T-helper 2 cell treated with Interferon-gamma antibody and Interleukin-4, amounts not matched to agents 5 μg/mL and 100 μg/mL, for 36 hours (primary cell): ENCODE measurements around the gene S1PR1.

Source experiments
- DNase-seq: peaks from one replicate; pipeline ENCODE4 v3.0.0; 2021; ENCODE audit warnings: low spot score
- H3K27ac Mint-ChIP-seq: one replicate; pipeline ENCODE4 v1.8.0; 2021; ENCODE audit warnings: mild to moderate bottlenecking, mixed read lengths
- H3K27me3 Mint-ChIP-seq: one replicate; pipeline ENCODE4 v1.8.0; 2021; ENCODE audit warnings: low read depth, mixed read lengths
- H3K36me3 Mint-ChIP-seq: one replicate; pipeline ENCODE4 v1.8.0; 2021; ENCODE audit warnings: low read depth, mixed read lengths
- H3K4me1 Mint-ChIP-seq: one replicate; pipeline ENCODE4 v1.8.0; 2021; ENCODE audit warnings: low read depth, mixed read lengths
- H3K4me3 Mint-ChIP-seq: one replicate; pipeline ENCODE4 v1.8.0; 2022; ENCODE audit warnings: mild to moderate bottlenecking, moderate library complexity, mixed read lengths
- H3K9me3 Mint-ChIP-seq: one replicate; pipeline ENCODE4 v1.8.0; 2021; ENCODE audit warnings: mixed read lengths

The S1PR1 gene

GRCh38 chr1:101247404-101248287 lies 10.8 kb downstream of the S1PR1 start:
- no peaks in the 10 kb centered on the region for H3K27me3 Mint-ChIP-seq
- H3K4me1 Mint-ChIP-seq, result peaks cover 28% of the 10 kb centered on the region
- peaks cover 22% of the 10 kb centered on the region for H3K36me3 Mint-ChIP-seq
- no peak overlapping the region for H3K27ac Mint-ChIP-seq
- no peak for DNase-seq
- no peak overlapping the region for H3K4me3 Mint-ChIP-seq
- H3K9me3 Mint-ChIP-seq, result no peaks in the 10 kb centered on the region

GRCh38 chr1:101250222-101250621 lies 13.4 kb downstream of the S1PR1 start:
- no peaks in the 10 kb centered on the region for H3K9me3 Mint-ChIP-seq
- H3K4me3 Mint-ChIP-seq, result no peak overlapping the region
- no peaks in the 10 kb centered on the region for H3K27me3 Mint-ChIP-seq
- DNase-seq, result no peak
- H3K27ac Mint-ChIP-seq, result no peak overlapping the region
- H3K36me3 Mint-ChIP-seq, result peaks cover 4% of the 10 kb centered on the region
- peaks cover 24% of the 10 kb centered on the region for H3K4me1 Mint-ChIP-seq

GRCh38 chr1:101250656-101251272 lies 13.9 kb downstream of the S1PR1 start:
- no peak overlapping the region for H3K27ac Mint-ChIP-seq
- H3K4me1 Mint-ChIP-seq, result peaks cover 24% of the 10 kb centered on the region
- H3K27me3 Mint-ChIP-seq, result no peaks in the 10 kb centered on the region
- no peak for DNase-seq
- H3K9me3 Mint-ChIP-seq, result no peaks in the 10 kb centered on the region
- peaks cover 2% of the 10 kb centered on the region for H3K36me3 Mint-ChIP-seq
- H3K4me3 Mint-ChIP-seq, result no peak overlapping the region

- Mint-ChIP-seq H3K4me1 (peaks cover 24% of the 10 kb centered on the region), H3K9me3 (no peaks in the 10 kb centered on the region), H3K36me3 (peaks cover 4% of the 10 kb centered on the region), H3K4me3 (no peak overlapping the region), H3K27ac (no peak overlapping the region), H3K27me3 (no peaks in the 10 kb centered on the region)
- DNase-seq, result no peak
These were observed 14.7 kb downstream of the S1PR1 start for GRCh38 chr1:101251504-101251903.

- Mint-ChIP-seq H3K4me1 (peaks cover 36% of the 10 kb centered on the region), H3K9me3 (no peaks in the 10 kb centered on the region), H3K27ac (no peak overlapping the region)
These were observed 17.3 kb downstream of the S1PR1 start for GRCh38 chr1:101253976-101254674.

GRCh38 chr1:101257500-101258325 lies 20.9 kb downstream of the S1PR1 start:
- H3K9me3 Mint-ChIP-seq, result no peaks in the 10 kb centered on the region
- H3K27me3 Mint-ChIP-seq, result no peaks in the 10 kb centered on the region
- H3K4me1 Mint-ChIP-seq, result peaks cover 52% of the 10 kb centered on the region
- peak; percentile 4 for DNase-seq
- peak overlapping the region; percentile 37 for H3K4me3 Mint-ChIP-seq
- H3K36me3 Mint-ChIP-seq, result peaks cover 1% of the 10 kb centered on the region
- peak overlapping the region; percentile 82 for H3K27ac Mint-ChIP-seq

More at GRCh38 chr1:101253976-101254674, 17.3 kb downstream of the S1PR1 start:
- peak; percentile 46 for DNase-seq
- Mint-ChIP-seq H3K27me3 (no peaks in the 10 kb centered on the region), H3K36me3 (peaks cover 1% of the 10 kb centered on the region), H3K4me3 (no peak overlapping the region)

- peak overlapping the region; percentile 58 for H3K27ac Mint-ChIP-seq
- H3K4me1 Mint-ChIP-seq, result peaks cover 56% of the 10 kb centered on the region
- H3K4me3 Mint-ChIP-seq, result peak overlapping the region; percentile 18
- no peaks in the 10 kb centered on the region for H3K27me3 Mint-ChIP-seq
- H3K9me3 Mint-ChIP-seq, result peaks cover 3% of the 10 kb centered on the region
- DNase-seq, result no peak
- H3K36me3 Mint-ChIP-seq, result peaks cover 6% of the 10 kb centered on the region
These were observed 22.9 kb downstream of the S1PR1 start for GRCh38 chr1:101259744-101260148.

GRCh38 chr1:101260556-101261350 lies 23.9 kb downstream of the S1PR1 start:
- Mint-ChIP-seq H3K27me3 (no peaks in the 10 kb centered on the region), H3K27ac (no peak overlapping the region), H3K9me3 (peaks cover 3% of the 10 kb centered on the region), H3K4me1 (peaks cover 66% of the 10 kb centered on the region), H3K36me3 (peaks cover 6% of the 10 kb centered on the region), H3K4me3 (peak overlapping the region; percentile 13)
- peak; percentile 2 for DNase-seq

- Mint-ChIP-seq H3K27me3 (no peaks in the 10 kb centered on the region), H3K27ac (no peak overlapping the region)
These were observed 24.8 kb downstream of the S1PR1 start for GRCh38 chr1:101261623-101262022.

GRCh38 chr1:101262060-101262459 lies 25.2 kb downstream of the S1PR1 start:
- H3K4me1 Mint-ChIP-seq, result peaks cover 74% of the 10 kb centered on the region
- H3K36me3 Mint-ChIP-seq, result peaks cover 4% of the 10 kb centered on the region
- H3K4me3 Mint-ChIP-seq, result peak overlapping the region; percentile 71
- H3K27ac Mint-ChIP-seq, result peak overlapping the region; percentile 76
- peak; percentile 1 for DNase-seq
- H3K27me3 Mint-ChIP-seq, result no peaks in the 10 kb centered on the region
- peaks cover 3% of the 10 kb centered on the region for H3K9me3 Mint-ChIP-seq

More at GRCh38 chr1:101261623-101262022, 24.8 kb downstream of the S1PR1 start:
- Mint-ChIP-seq H3K9me3 (peaks cover 3% of the 10 kb centered on the region), H3K4me1 (peaks cover 72% of the 10 kb centered on the region), H3K36me3 (peaks cover 4% of the 10 kb centered on the region), H3K4me3 (no peak overlapping the region)
- peak; percentile 0 for DNase-seq

GRCh38 chr1:101262630-101263348 lies 26.0 kb downstream of the S1PR1 start:
- peaks cover 75% of the 10 kb centered on the region for H3K4me1 Mint-ChIP-seq
- H3K27me3 Mint-ChIP-seq, result no peaks in the 10 kb centered on the region
- H3K27ac Mint-ChIP-seq, result peak overlapping the region; percentile 76
- H3K9me3 Mint-ChIP-seq, result peaks cover 3% of the 10 kb centered on the region
- peaks cover 7% of the 10 kb centered on the region for H3K36me3 Mint-ChIP-seq
- peak; percentile 11 for DNase-seq
- peak overlapping the region; percentile 71 for H3K4me3 Mint-ChIP-seq

- peak; percentile 4 for DNase-seq
- Mint-ChIP-seq H3K27me3 (no peaks in the 10 kb centered on the region), H3K9me3 (peaks cover 12% of the 10 kb centered on the region)
These were observed 27.9 kb downstream of the S1PR1 start for GRCh38 chr1:101264697-101265096.

More at GRCh38 chr1:101264697-101265096, 27.9 kb downstream of the S1PR1 start:
- Mint-ChIP-seq H3K4me3 (peak overlapping the region; percentile 81), H3K4me1 (peaks cover 68% of the 10 kb centered on the region), H3K36me3 (peaks cover 9% of the 10 kb centered on the region), H3K27ac (peak overlapping the region; percentile 93)
